Hepatocyte (in vitro differentiated cells): ENCODE measurements around the gene PTDSS2.

Source experiments
- EZH2 ChIP-seq: fragments of 200-600 bp; sonication (generic); IDR thresholded peaks from 2 replicates; pipeline ENCODE4 v1.6.1; 2016; ENCODE audit warnings: antibody characterized with exemption, mild to moderate bottlenecking, borderline replicate concordance
- EZH2phosphoT487 ChIP-seq: fragments of 200-600 bp; sonication (generic); IDR thresholded peaks from one replicate; pipeline ENCODE4 v1.6.1; 2018; ENCODE audit warnings: antibody characterized with exemption, mild to moderate bottlenecking, low read depth, moderate library complexity; ENCODE audit not compliant: unreplicated experiment, severe bottlenecking
- TF ChIP-seq, protein P1 (sequence below): fragments of 200-600 bp; sonication (generic); IDR thresholded peaks from 2 replicates; pipeline ENCODE4 v1.5.1; 2016; ENCODE audit warnings: antibody characterized with exemption, mild to moderate bottlenecking; ENCODE audit not compliant: poor library complexity

DNA sequence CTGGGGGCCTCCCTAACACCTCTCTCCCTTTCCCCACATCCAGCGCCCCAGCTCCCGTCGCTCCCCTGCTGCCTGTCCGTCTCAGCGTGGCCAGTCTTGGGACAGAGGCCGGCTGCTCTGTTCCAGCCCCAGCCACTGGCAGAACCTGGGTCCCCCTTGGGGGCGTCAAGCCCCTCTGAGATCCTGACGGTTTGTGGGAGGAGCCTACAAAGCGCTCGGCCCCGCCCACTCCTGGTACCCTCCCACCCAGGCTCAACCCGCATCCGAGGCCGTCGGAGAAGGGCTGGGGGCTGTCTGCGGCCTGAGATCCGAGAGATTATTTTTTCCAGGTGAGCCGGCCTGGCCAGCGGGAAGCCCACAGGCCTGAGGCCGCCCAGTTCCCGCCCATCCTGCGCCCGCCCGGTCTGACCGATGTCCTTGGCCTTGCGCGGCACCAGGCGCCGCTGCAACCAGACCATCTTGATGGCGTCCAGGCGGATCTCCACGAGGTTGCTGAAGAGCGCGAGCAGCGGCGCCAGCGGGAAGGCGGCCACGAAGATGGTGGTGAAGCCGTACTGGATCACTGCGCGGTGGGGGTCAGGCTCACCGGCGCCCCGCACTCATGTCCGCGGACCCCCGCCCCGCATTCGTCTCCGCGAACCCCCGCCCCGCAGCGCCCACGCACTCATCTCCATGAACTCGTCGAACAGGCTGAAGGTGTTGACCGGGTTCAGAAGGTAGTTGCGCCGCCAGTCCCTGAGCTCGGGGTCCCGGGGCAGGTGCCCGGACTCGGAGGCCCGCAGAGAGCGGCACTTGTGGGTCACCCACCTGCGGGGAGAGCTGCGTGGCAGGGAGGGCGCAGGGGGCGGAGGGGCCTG is 29.8 kb upstream of the PTDSS2 start:
- TF ChIP-seq, protein P1, sequence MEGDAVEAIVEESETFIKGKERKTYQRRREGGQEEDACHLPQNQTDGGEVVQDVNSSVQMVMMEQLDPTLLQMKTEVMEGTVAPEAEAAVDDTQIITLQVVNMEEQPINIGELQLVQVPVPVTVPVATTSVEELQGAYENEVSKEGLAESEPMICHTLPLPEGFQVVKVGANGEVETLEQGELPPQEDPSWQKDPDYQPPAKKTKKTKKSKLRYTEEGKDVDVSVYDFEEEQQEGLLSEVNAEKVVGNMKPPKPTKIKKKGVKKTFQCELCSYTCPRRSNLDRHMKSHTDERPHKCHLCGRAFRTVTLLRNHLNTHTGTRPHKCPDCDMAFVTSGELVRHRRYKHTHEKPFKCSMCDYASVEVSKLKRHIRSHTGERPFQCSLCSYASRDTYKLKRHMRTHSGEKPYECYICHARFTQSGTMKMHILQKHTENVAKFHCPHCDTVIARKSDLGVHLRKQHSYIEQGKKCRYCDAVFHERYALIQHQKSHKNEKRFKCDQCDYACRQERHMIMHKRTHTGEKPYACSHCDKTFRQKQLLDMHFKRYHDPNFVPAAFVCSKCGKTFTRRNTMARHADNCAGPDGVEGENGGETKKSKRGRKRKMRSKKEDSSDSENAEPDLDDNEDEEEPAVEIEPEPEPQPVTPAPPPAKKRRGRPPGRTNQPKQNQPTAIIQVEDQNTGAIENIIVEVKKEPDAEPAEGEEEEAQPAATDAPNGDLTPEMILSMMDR = no peak
- TF ChIP-seq EZH2phosphoT487 (no peak), EZH2 (no peak)
